ENCODE measurements around the gene PTPRA.

GRCh38 chr20:2879146-2879545, 5.9 kb downstream of the PTPRA start:
- TF ChIP-seq CHD1 (IDR thresholded peaks at IDR 0.05; ENCODE audit: low read length) (no peak), CGGBP1 (CRISPR knock-in tag; IDR thresholded peaks at IDR 0.05) (no peak)
- TF ChIP-seq, protein P1, sequence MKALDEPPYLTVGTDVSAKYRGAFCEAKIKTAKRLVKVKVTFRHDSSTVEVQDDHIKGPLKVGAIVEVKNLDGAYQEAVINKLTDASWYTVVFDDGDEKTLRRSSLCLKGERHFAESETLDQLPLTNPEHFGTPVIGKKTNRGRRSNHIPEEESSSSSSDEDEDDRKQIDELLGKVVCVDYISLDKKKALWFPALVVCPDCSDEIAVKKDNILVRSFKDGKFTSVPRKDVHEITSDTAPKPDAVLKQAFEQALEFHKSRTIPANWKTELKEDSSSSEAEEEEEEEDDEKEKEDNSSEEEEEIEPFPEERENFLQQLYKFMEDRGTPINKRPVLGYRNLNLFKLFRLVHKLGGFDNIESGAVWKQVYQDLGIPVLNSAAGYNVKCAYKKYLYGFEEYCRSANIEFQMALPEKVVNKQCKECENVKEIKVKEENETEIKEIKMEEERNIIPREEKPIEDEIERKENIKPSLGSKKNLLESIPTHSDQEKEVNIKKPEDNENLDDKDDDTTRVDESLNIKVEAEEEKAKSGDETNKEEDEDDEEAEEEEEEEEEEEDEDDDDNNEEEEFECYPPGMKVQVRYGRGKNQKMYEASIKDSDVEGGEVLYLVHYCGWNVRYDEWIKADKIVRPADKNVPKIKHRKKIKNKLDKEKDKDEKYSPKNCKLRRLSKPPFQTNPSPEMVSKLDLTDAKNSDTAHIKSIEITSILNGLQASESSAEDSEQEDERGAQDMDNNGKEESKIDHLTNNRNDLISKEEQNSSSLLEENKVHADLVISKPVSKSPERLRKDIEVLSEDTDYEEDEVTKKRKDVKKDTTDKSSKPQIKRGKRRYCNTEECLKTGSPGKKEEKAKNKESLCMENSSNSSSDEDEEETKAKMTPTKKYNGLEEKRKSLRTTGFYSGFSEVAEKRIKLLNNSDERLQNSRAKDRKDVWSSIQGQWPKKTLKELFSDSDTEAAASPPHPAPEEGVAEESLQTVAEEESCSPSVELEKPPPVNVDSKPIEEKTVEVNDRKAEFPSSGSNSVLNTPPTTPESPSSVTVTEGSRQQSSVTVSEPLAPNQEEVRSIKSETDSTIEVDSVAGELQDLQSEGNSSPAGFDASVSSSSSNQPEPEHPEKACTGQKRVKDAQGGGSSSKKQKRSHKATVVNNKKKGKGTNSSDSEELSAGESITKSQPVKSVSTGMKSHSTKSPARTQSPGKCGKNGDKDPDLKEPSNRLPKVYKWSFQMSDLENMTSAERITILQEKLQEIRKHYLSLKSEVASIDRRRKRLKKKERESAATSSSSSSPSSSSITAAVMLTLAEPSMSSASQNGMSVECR (CRISPR knock-in tag; IDR thresholded peaks at IDR 0.05) = no peak
- TF ChIP-seq, protein P2, sequence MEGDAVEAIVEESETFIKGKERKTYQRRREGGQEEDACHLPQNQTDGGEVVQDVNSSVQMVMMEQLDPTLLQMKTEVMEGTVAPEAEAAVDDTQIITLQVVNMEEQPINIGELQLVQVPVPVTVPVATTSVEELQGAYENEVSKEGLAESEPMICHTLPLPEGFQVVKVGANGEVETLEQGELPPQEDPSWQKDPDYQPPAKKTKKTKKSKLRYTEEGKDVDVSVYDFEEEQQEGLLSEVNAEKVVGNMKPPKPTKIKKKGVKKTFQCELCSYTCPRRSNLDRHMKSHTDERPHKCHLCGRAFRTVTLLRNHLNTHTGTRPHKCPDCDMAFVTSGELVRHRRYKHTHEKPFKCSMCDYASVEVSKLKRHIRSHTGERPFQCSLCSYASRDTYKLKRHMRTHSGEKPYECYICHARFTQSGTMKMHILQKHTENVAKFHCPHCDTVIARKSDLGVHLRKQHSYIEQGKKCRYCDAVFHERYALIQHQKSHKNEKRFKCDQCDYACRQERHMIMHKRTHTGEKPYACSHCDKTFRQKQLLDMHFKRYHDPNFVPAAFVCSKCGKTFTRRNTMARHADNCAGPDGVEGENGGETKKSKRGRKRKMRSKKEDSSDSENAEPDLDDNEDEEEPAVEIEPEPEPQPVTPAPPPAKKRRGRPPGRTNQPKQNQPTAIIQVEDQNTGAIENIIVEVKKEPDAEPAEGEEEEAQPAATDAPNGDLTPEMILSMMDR (IDR thresholded peaks at IDR 0.05 in 2 of 3, conservative IDR thresholded peaks at IDR 0.05 in 1 of 3; ENCODE audit: insufficient read depth in 2 of 3, low read depth in 1 of 3, low read length in 3 of 3) = no peak

All from K562 (cell line).